PFSK-1 (cell line): Measurements from ENCODE around the gene ACADSB.

Source experiments
- POLR2AphosphoS5 ChIP-seq: IDR thresholded peaks from 2 replicates; pipeline ENCODE4 v1.6.1; 2012; ENCODE audit warnings: low read depth, mild to moderate bottlenecking, control low read depth, low read length, moderate library complexity
- SIN3A ChIP-seq: IDR thresholded peaks from 2 replicates; pipeline ENCODE4 v1.6.1; 2012; ENCODE audit warnings: mild to moderate bottlenecking, low read length, moderate library complexity, borderline replicate concordance; ENCODE audit not compliant: insufficient read depth

- TF ChIP-seq SIN3A (no peak), POLR2AphosphoS5 (no peak)
These were observed 10.4 kb upstream of the ACADSB start for GRCh38 chr10:122998360-122998917.
